K562 (cell line): ENCODE data around the gene MYO10. TPM values are rescaled to one million over a fixed set of nuclear protein-coding genes. Genes with fewer than 3 reads are reported as not detected.

ENCODE experiments used
- ATAC-seq: fragments of 200-7000 bp; cut with Tn5 transposase; 3 replicates; pipeline ENCODE4 v1.9.1; 2020; ENCODE audit warnings: moderate library complexity
- BruUV-seq: library from RNA; stranded (reverse); fragments of 400-500 nt; replicated peaks from 2 replicates; lab custom pipeline; 2021; lab: Mats Ljungman, UMichigan
- CTCF ChIA-PET: fragments of 300-600 bp; formaldehyde crosslinking; extraction: SDS; loops from one replicate; lab custom pipeline; 2021; ENCODE audit warnings: low intra/inter-chr PET ratio; lab: Yijun Ruan, JAX
- POLR2A ChIA-PET: fragments of 300-600, 350-650 bp; sonication (Branson Sonifier 250); formaldehyde crosslinking; extraction: SDS; loops from one replicate; lab custom pipeline; 2021; ENCODE audit warnings: antibody characterized with exemption, inconsistent platforms; lab: Yijun Ruan, JAX
- DNase-seq, 4 experiments: peaks; one replicate each; pipeline versions ENCODE4 v3.0.0 to v3.0.0-alpha.2; 2011 to 2018; ENCODE audit warnings: low spot score in 3 of 4, mixed read lengths in 3 of 4; ENCODE audit errors: extremely low read depth in 1 of 4
- FAIRE-seq: peaks from 2 replicates; lab custom pipeline; 2011; peaks lifted over from hg19 to GRCh38; lab: Jason Lieb, UNC
- H2AFZ ChIP-seq: 2 replicates; pipeline ENCODE4 v1.6.0; 2011; ENCODE audit warnings: low read depth, low read length, control low read depth, inconsistent platforms
- H3K27ac ChIP-seq: fragments of 200-600 bp; 3 replicates; pipeline ENCODE4 v1.8.0; 2011; ENCODE audit warnings: low read depth, mild to moderate bottlenecking, control low read depth, inconsistent platforms, low read length, moderate library complexity, mixed read lengths; ENCODE audit errors: extremely low read depth
- H3K27me3 ChIP-seq, 2 experiments: fragments of 300-600 bp in 1 of 2; 2 replicates in 1 of 2; 3 replicates in 1 of 2; pipeline versions ENCODE4 v1.6.0 to v1.8.0; 2011; ENCODE audit warnings: inconsistent platforms in 2 of 2, low read length in 2 of 2, mild to moderate bottlenecking in 1 of 2, mixed read lengths in 1 of 2, moderate library complexity in 1 of 2; ENCODE audit not compliant: control insufficient read depth in 2 of 2, insufficient read depth in 2 of 2
- H3K36me3 ChIP-seq: fragments of 300-600 bp; 3 replicates; pipeline ENCODE4 v1.8.0; 2011; ENCODE audit warnings: mild to moderate bottlenecking, low read length, inconsistent platforms; ENCODE audit not compliant: control insufficient read depth, insufficient read depth
- H3K4me1 ChIP-seq, 2 experiments: fragments of 200-600 bp in 1 of 2; replicated peaks in 1 of 2; 2 replicates in 1 of 2; 3 replicates in 1 of 2; pipeline versions ENCODE4 v1.5.1 to v1.8.0; 2011; ENCODE audit warnings: inconsistent platforms in 2 of 2, low read length in 2 of 2, mild to moderate bottlenecking in 1 of 2, mixed read lengths in 1 of 2, moderate library complexity in 1 of 2; ENCODE audit not compliant: control insufficient read depth in 2 of 2, insufficient read depth in 2 of 2
- H3K4me2 ChIP-seq: 2 replicates; pipeline ENCODE4 v1.6.1; 2011; ENCODE audit warnings: low read length, control low read depth, inconsistent platforms, mixed read lengths; ENCODE audit not compliant: insufficient read depth
- H3K4me3 ChIP-seq: fragments of 200-600 bp; sonication (generic), shearing (Covaris generic); 2 replicates; pipeline ENCODE4 v1.5.1; 2016; ENCODE audit warnings: control low read depth, inconsistent platforms
- H3K79me2 ChIP-seq: fragments of 200-600 bp; 3 replicates; pipeline ENCODE4 v1.8.0; 2011; ENCODE audit warnings: low read length, inconsistent platforms; ENCODE audit not compliant: control insufficient read depth, insufficient read depth
- H3K9ac ChIP-seq, 2 experiments: 2 replicates each; pipeline versions ENCODE4 v1.6.0 to v1.6.1; 2011; ENCODE audit warnings: low read depth in 2 of 2, low read length in 2 of 2, control low read depth in 1 of 2, inconsistent platforms in 1 of 2, mild to moderate bottlenecking in 1 of 2, mixed read lengths in 1 of 2; ENCODE audit not compliant: insufficient read depth in 1 of 2
- H3K9me1 ChIP-seq: one replicate; pipeline ENCODE4 v1.6.0; 2011; ENCODE audit warnings: inconsistent platforms, mild to moderate bottlenecking, low read length, moderate library complexity; ENCODE audit not compliant: control insufficient read depth, insufficient read depth
- H3K9me3 ChIP-seq: replicated peaks from 2 replicates; pipeline ENCODE4 v1.5.1; 2011; ENCODE audit warnings: low read depth, low read length, inconsistent platforms; ENCODE audit not compliant: control insufficient read depth, insufficient read depth
- H4K20me1 ChIP-seq: replicated peaks from 2 replicates; pipeline ENCODE4 v1.6.1; 2011; ENCODE audit warnings: low read length, inconsistent platforms, mixed read lengths; ENCODE audit not compliant: control insufficient read depth, insufficient read depth
- MTF1 ChIP-seq: fragments of 250-450 bp; sonication (Bioruptor Pico); IDR thresholded peaks from 2 replicates; pipeline ENCODE4 v1.9.0; 2021; ENCODE audit warnings: moderate library complexity, mild to moderate bottlenecking, inconsistent platforms, borderline replicate concordance
- RBM15 ChIP-seq: fragments of 200-400 bp; formaldehyde crosslinking; IDR thresholded peaks from 2 replicates; pipeline ENCODE4 v1.6.1; 2018; ENCODE audit warnings: mild to moderate bottlenecking, low read length, moderate library complexity; ENCODE audit not compliant: insufficient read depth
- SAFB ChIP-seq: fragments of 200-400 bp; formaldehyde crosslinking; IDR thresholded peaks from 2 replicates; pipeline ENCODE4 v1.6.1; 2017; ENCODE audit warnings: low read depth, low read length, borderline replicate concordance
- ZNF253 ChIP-seq: fragments of 250-450 bp; sonication (Bioruptor Pico); conservative IDR thresholded peaks from 2 replicates; pipeline ENCODE4 v1.6.1; 2021; ENCODE audit warnings: mild to moderate bottlenecking
- WGBS: fragments of 100-300 bp; shearing (Covaris generic); methylation state at CpG from one replicate; pipeline ENCODE4 v1.1.6; 2016; ENCODE audit warnings: low coverage, mixed read lengths; ENCODE audit not compliant: insufficient coverage; ENCODE audit errors: missing lambda C conversion rate; 5-methylcytosine and 5-hydroxymethylcytosine counted together
- in situ Hi-C: fragments of 300-500 bp; cut with MboI; formaldehyde crosslinking; loops from 4 replicates; pipeline ENCODE4 v1.15.0; 2018; ENCODE audit warnings: inconsistent platforms, mixed read lengths
- intact Hi-C: fragments of 100-400 bp; cut with micrococcal nuclease; formaldehyde crosslinking; loops from 2 replicates; pipeline ENCODE4 v1.14.2; 2022
- polyA plus RNA-seq, 8 experiments: library from polyadenylated mRNA; depleted of rRNA in 4 of 8; stranded (reverse) in 5 of 8; unstranded in 3 of 8; fragments of >200 nt; fragmentation: Nextera tagmentation in 2 of 8; fragmentation: Illumina TruSeq in 1 of 8; extraction: Ambion mirVana in 2 of 8; extraction: Trizol in 1 of 8; gene quantifications; 2 replicates each; pipeline versions ENCODE4 v1.2.1 to v1.2.3, GENCODE V29; 2011 to 2014; ENCODE audit warnings: inconsistent platforms in 1 of 8, missing spikeins in 1 of 8
- total RNA-seq, 7 experiments: library from RNA; depleted of rRNA in 6 of 7; stranded (reverse); fragments of >200 nt in 6 of 7; fragmentation: Illumina TruSeq in 2 of 7; extraction: Trizol in 2 of 7; gene quantifications; 2 replicates each; pipeline versions ENCODE4 v1.2.1 to v1.2.3, GENCODE V29; 2011 to 2021; ENCODE audit warnings: low replicate concordance in 1 of 7
- TF ChIP-seq, protein P1 (sequence below): IDR thresholded peaks from 2 replicates; pipeline ENCODE4 v1.6.1; 2016; ENCODE audit warnings: missing genetic modification characterization, missing compliant biosample characterization
- TF ChIP-seq, protein P2 (sequence below): fragments of 450-650 bp; formaldehyde crosslinking; IDR thresholded peaks from 2 replicates; pipeline ENCODE4 v1.4.0; 2020; ENCODE audit warnings: mild to moderate bottlenecking, moderate library complexity

Gene MYO10
- total and polyA plus RNA-seq, 9 of the 15 experiments (the other 6 are each of a cell fraction or from before 2014, with no cell fraction given): 0.04 to 0.24 TPM; not detected in 7

DNA sequence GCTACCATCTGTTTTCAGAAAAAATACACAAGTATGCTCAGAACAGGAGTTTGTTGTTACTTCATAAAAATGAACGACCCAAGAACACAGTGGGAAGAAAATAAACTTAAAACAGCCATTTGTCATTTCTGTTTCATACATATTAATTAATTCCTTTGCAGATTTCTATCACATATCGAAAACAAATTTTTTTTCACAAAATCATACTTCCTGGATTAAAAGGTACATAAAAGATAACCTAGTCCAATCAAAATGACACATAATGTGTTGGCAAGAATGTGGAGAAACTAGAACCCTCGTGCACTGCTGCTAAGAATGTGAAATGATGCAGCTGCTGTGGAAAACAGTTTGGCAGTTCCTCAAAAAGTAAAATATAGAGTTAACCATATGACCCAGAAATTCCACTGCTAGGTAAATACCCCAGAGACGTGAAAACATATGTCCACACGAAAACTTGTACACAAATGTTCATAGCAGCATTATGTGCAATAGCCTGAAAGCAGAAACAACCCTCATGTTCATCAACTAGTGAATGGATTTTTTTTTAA is 46.0 kb downstream of the MYO10 start (continued):
- TF ChIP-seq, protein P1, sequence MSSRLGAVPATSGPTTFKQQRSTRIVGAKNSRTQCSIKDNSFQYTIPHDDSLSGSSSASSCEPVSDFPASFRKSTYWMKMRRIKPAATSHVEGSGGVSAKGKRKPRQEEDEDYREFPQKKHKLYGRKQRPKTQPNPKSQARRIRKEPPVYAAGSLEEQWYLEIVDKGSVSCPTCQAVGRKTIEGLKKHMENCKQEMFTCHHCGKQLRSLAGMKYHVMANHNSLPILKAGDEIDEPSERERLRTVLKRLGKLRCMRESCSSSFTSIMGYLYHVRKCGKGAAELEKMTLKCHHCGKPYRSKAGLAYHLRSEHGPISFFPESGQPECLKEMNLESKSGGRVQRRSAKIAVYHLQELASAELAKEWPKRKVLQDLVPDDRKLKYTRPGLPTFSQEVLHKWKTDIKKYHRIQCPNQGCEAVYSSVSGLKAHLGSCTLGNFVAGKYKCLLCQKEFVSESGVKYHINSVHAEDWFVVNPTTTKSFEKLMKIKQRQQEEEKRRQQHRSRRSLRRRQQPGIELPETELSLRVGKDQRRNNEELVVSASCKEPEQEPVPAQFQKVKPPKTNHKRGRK (tag): no peak
- TF ChIP-seq SAFB (no peak), MTF1 (CRISPR knock-in tag) (no peak)
- TF ChIP-seq, protein P2, sequence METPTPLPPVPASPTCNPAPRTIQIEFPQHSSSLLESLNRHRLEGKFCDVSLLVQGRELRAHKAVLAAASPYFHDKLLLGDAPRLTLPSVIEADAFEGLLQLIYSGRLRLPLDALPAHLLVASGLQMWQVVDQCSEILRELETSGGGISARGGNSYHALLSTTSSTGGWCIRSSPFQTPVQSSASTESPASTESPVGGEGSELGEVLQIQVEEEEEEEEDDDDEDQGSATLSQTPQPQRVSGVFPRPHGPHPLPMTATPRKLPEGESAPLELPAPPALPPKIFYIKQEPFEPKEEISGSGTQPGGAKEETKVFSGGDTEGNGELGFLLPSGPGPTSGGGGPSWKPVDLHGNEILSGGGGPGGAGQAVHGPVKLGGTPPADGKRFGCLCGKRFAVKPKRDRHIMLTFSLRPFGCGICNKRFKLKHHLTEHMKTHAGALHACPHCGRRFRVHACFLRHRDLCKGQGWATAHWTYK: no peak
- TF ChIP-seq, all 486 proteins: peak for 0

DNA sequence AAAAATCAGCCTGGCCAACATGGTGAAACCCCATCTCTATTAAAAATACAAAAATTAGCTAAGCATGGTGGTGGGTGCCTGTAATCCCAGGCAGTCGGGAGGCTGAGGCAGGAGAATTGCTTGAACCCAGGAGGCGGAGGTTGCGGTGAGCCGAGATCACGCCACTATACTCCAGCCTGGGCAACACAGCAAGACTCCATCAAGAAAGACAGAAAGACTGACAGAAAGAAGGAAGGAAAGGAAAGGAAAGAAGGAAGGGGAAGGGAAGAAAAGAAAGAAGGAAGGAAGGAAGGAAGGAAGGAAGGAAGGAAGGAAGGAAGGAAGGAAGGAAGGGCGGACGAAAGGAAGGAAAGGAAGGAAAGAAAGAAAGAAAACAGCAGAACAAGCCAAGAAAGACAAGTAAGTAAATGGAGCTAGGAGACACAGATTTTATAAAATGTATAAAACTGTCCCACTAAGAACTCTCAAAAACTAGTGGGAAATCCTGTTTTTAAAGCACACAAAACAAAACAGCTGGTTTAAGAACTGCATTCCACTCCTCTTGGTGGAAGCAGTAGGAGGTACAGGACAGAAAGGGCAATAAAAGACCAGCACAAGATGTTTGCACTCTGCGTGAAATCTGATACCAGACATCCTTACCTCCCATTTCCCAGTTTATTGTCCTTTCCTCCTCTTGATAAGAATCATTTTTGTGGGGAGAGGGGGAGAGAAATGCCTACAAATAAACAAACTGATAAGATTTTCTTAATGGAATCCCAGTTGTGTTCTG is 46.7 kb downstream of the MYO10 start:
- Histone ChIP-seq H3K79me2 (no peaks in the 10 kb centered on the region), H3K36me3 (no peaks in the 10 kb centered on the region), H3K4me2 (no peak overlapping the region), H3K4me1 (peaks cover 0 to 3% of the 10 kb centered on the region in 2 experiments; a peak in 2 of 5 replicates), H3K4me3 (no peak overlapping the region), H3K9me1 (no peaks in the 10 kb centered on the region), H3K27me3 (0 out of 5 replicates have a peak, but pooled peaks cover 0 to 4% of the 10 kb centered on the region in 2 experiments), H2AFZ (no peak overlapping the region), H3K27ac (no peak overlapping the region), H4K20me1 (no peaks in the 10 kb centered on the region), H3K9me3 (no peaks in the 10 kb centered on the region), H3K9ac (no peak overlapping the region)
- ChIA-PET POLR2A (interaction anchor here (0.8 kb wide), 1 partner anchor 48 kb away, joined by 3 read pairs; no protein-coding TSS in a partner anchor), CTCF (no interaction called here)
- ATAC-seq: no peak
- FAIRE-seq: no peak
- no TSS peak for BruUV-seq
- intact Hi-C loops: no loop called here
- no peak for DNase-seq
- TF ChIP-seq ZNF253 (CRISPR knock-in tag) (no peak), RBM15 (no peak)
- TF ChIP-seq, all 486 proteins: peak for 0
- in situ Hi-C loops: no loop called here
- WGBS: 4% methylated on average over 6 of the region's 8 CpGs
